ENCODE measurements around the gene F5. TPM values are rescaled to one million over a fixed set of nuclear protein-coding genes. Genes with fewer than 3 reads are reported as not detected.

Gene F5
- total and polyA plus RNA-seq, 2 of the 13 experiments (the other 11 are each of a cell fraction or from before 2014, with no cell fraction given): 38.3 to 64.0 TPM

DNA sequence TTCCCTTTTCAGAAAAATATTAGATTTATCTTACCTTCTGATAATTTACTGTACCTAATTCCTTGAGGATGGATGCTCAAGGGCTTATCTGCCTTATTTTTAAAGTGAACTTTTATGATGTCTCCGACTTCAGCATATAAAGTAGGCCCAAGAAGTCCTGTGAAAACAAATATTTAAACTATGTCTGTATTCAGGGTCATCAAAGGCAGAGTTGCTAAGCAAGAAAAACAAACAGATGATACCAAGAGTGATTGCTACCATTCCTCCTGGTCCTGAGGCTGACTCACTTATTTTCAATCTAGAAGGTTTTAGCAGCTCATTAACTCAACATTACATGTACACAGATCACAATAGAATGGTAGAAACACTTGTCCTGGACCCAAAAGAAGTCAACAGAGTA, 14.1 kb downstream of the F5 start:
- H2AFZ ChIP-seq (ENCODE audit: low read length): no peak overlapping the region
- 3% methylated on average over 1 of the region's 1 CpG for WGBS (ENCODE audit: low lambda C conversion rate)
- ATAC-seq (peak; percentile 78), DNase-seq (ENCODE audit: low spot score) (peak; percentile 90), FAIRE-seq (no peak)
- H3K27ac ChIP-seq (ENCODE audit: extremely low read length, insufficient read depth, low read length): peak overlapping the region; percentile 96
- no peaks in the 10 kb centered on the region for H3K9me3 ChIP-seq (ENCODE audit: low read length)
- ChIA-PET POLR2A (interaction anchor here (1.3 to 2.3 kb wide), 2 partner anchors 12 to 14 kb away, joined by 4 to 28 read pairs; partner anchors contain the start of gene F5), CTCF (ENCODE audit: low intra/inter-chr PET ratio, low total read pairs) (interaction anchor here (1.1 kb wide), 1 partner anchor 26 kb away, joined by 3 read pairs; no protein-coding TSS in a partner anchor)
- no peaks in the 10 kb centered on the region for H3K27me3 ChIP-seq (ENCODE audit: control insufficient read depth in 1 of 2, insufficient read depth in 2 of 2, low read length in 2 of 2)
- intact Hi-C loops (cut with micrococcal nuclease; ENCODE audit: unreplicated experiment): loop anchor here (1.0 kb wide), 1 partner anchor 14 kb away; the partner anchor contains the start of gene F5
- no TSS peak for BruUV-seq (replicated peaks)
- in situ Hi-C loops (cut with HindIII; ENCODE audit: extremely low pct_ligation_motif_present, low pct_unique_long_range_greater_than_20kb): no loop called here
- peak overlapping the region; percentile 30 for H3K4me2 ChIP-seq (ENCODE audit: low read depth, low read length)
- H3K79me2 ChIP-seq (ENCODE audit: insufficient read depth, low read length): peaks cover 66% of the 10 kb centered on the region
- H3K9ac ChIP-seq (ENCODE audit: insufficient read depth, low read depth, low read length): peak overlapping the region; percentile 70
- H3K4me1 ChIP-seq (ENCODE audit: insufficient read depth, low read length): peaks cover 100% of the 10 kb centered on the region
- H3K36me3 ChIP-seq (replicated peaks in 1 of 2; ENCODE audit: control insufficient read depth in 1 of 2, insufficient read depth in 2 of 2, low read length in 2 of 2): peaks cover 4 to 33% of the 10 kb centered on the region in 2 experiments; a peak in 4 of 5 replicates
- H4K20me1 ChIP-seq (ENCODE audit: insufficient read depth, low read length): no peaks in the 10 kb centered on the region
- H3K4me3 ChIP-seq (replicated peaks in 1 of 3; ENCODE audit: insufficient read depth in 1 of 3, low read depth in 2 of 3, low read length in 3 of 3): no peak overlapping the region; a peak in 1 of 6 replicates
- TF ChIP-seq SSRP1 (CRISPR knock-in tag; IDR thresholded peaks at IDR 0.05) (0 out of 2 replicates have a peak, but pooled peaks have one; percentile 45), NR2F6 (IDR thresholded peaks at IDR 0.05) (no peak), NR2F6 (CRISPR knock-in tag; IDR thresholded peaks at IDR 0.05) (0 out of 2 replicates have a peak, but pooled peaks have one; percentile 26), TEAD3 (CRISPR knock-in tag; optimal IDR thresholded peaks at IDR 0.05; ENCODE audit: borderline replicate concordance) (peak; percentile 71), ELF3 (CRISPR knock-in tag; IDR thresholded peaks at IDR 0.05) (peak; percentile 49; the same call in 1 of the 2 replicates), TCF7 (IDR thresholded peaks at IDR 0.05; ENCODE audit: low read depth) (peak; percentile 81), ZNF687 (CRISPR knock-in tag; IDR thresholded peaks at IDR 0.05) (no peak), ZNF460 (CRISPR knock-in tag; IDR thresholded peaks at IDR 0.05; ENCODE audit: borderline replicate concordance) (no peak), ZNF12 (CRISPR knock-in tag; IDR thresholded peaks at IDR 0.05) (peak; percentile 21; the same call in 1 of the 2 replicates), TBX3 (IDR thresholded peaks at IDR 0.05; ENCODE audit: borderline replicate concordance) (no peak), TBX2 (CRISPR knock-in tag; IDR thresholded peaks at IDR 0.05; ENCODE audit: borderline replicate concordance) (peak; percentile 55; the same call in 1 of the 2 replicates)
- TF ChIP-seq, protein P1, sequence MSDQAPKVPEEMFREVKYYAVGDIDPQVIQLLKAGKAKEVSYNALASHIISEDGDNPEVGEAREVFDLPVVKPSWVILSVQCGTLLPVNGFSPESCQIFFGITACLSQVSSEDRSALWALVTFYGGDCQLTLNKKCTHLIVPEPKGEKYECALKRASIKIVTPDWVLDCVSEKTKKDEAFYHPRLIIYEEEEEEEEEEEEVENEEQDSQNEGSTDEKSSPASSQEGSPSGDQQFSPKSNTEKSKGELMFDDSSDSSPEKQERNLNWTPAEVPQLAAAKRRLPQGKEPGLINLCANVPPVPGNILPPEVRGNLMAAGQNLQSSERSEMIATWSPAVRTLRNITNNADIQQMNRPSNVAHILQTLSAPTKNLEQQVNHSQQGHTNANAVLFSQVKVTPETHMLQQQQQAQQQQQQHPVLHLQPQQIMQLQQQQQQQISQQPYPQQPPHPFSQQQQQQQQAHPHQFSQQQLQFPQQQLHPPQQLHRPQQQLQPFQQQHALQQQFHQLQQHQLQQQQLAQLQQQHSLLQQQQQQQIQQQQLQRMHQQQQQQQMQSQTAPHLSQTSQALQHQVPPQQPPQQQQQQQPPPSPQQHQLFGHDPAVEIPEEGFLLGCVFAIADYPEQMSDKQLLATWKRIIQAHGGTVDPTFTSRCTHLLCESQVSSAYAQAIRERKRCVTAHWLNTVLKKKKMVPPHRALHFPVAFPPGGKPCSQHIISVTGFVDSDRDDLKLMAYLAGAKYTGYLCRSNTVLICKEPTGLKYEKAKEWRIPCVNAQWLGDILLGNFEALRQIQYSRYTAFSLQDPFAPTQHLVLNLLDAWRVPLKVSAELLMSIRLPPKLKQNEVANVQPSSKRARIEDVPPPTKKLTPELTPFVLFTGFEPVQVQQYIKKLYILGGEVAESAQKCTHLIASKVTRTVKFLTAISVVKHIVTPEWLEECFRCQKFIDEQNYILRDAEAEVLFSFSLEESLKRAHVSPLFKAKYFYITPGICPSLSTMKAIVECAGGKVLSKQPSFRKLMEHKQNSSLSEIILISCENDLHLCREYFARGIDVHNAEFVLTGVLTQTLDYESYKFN (CRISPR knock-in tag; conservative IDR thresholded peaks at IDR 0.05): peak; percentile 75
- TF ChIP-seq, protein P2, sequence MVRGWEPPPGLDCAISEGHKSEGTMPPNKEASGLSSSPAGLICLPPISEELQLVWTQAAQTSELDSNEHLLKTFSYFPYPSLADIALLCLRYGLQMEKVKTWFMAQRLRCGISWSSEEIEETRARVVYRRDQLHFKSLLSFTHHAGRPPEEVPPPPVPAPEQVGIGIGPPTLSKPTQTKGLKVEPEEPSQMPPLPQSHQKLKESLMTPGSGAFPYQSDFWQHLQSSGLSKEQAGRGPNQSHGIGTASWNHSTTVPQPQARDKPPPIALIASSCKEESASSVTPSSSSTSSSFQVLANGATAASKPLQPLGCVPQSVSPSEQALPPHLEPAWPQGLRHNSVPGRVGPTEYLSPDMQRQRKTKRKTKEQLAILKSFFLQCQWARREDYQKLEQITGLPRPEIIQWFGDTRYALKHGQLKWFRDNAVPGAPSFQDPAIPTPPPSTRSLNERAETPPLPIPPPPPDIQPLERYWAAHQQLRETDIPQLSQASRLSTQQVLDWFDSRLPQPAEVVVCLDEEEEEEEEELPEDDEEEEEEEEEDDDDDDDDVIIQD (CRISPR knock-in tag; IDR thresholded peaks at IDR 0.05; ENCODE audit: low read depth): 0 out of 2 replicates have a peak, but pooled peaks have one; percentile 52
- TF ChIP-seq, protein P3, sequence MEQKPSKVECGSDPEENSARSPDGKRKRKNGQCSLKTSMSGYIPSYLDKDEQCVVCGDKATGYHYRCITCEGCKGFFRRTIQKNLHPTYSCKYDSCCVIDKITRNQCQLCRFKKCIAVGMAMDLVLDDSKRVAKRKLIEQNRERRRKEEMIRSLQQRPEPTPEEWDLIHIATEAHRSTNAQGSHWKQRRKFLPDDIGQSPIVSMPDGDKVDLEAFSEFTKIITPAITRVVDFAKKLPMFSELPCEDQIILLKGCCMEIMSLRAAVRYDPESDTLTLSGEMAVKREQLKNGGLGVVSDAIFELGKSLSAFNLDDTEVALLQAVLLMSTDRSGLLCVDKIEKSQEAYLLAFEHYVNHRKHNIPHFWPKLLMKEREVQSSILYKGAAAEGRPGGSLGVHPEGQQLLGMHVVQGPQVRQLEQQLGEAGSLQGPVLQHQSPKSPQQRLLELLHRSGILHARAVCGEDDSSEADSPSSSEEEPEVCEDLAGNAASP (CRISPR knock-in tag; IDR thresholded peaks at IDR 0.05; ENCODE audit: borderline replicate concordance): peak; percentile 38; the same call in 1 of the 2 replicates

Data from HepG2 (cell line).